HepG2 (cell line): ENCODE data around the gene RAB17. TPM values are rescaled to one million over a fixed set of nuclear protein-coding genes. Genes with fewer than 3 reads are reported as not detected.

Source experiments
- HMG20B ChIP-seq: conservative IDR thresholded peaks from 2 replicates; pipeline ENCODE4 v1.6.1; 2016; ENCODE audit warnings: missing genetic modification reagents, missing compliant biosample characterization
- KAT8 ChIP-seq: IDR thresholded peaks from 2 replicates; pipeline ENCODE4 v1.6.1; 2016; ENCODE audit warnings: missing genetic modification reagents, missing compliant biosample characterization
- KDM1A ChIP-seq: IDR thresholded peaks from 2 replicates; pipeline ENCODE4 v1.6.1; 2016; ENCODE audit warnings: missing compliant biosample characterization
- SALL2 ChIP-seq: sonication (generic); formaldehyde crosslinking; IDR thresholded peaks from 2 replicates; pipeline ENCODE4 v1.8.1; 2023; ENCODE audit warnings: mild to moderate bottlenecking, missing genetic modification reagents, inconsistent platforms
- ZFP36L1 ChIP-seq: sonication (generic); formaldehyde crosslinking; IDR thresholded peaks from 2 replicates; pipeline ENCODE4 v1.8.0; 2022; ENCODE audit warnings: mild to moderate bottlenecking, missing genetic modification reagents, moderate library complexity
- ZNF12 ChIP-seq: sonication (generic); formaldehyde crosslinking; IDR thresholded peaks from 2 replicates; pipeline ENCODE4 v1.5.0; 2020; ENCODE audit warnings: missing genetic modification reagents
- ZNF329 ChIP-seq: sonication (generic); formaldehyde crosslinking; IDR thresholded peaks from 2 replicates; pipeline ENCODE4 v1.9.0; 2021; ENCODE audit warnings: low read depth, mild to moderate bottlenecking, missing genetic modification reagents
- ZNF430 ChIP-seq: sonication (generic); formaldehyde crosslinking; IDR thresholded peaks from 2 replicates; pipeline ENCODE4 v1.9.0; 2021; ENCODE audit warnings: mild to moderate bottlenecking, missing genetic modification reagents
- ZNF605 ChIP-seq: sonication (generic); formaldehyde crosslinking; IDR thresholded peaks from 2 replicates; pipeline ENCODE4 v1.8.0; 2022; ENCODE audit warnings: mild to moderate bottlenecking, missing genetic modification reagents
- ZNF629 ChIP-seq: sonication (generic); formaldehyde crosslinking; conservative IDR thresholded peaks from 2 replicates; pipeline ENCODE4 v1.5.0; 2020; ENCODE audit warnings: missing genetic modification reagents
- ZNF724P ChIP-seq: sonication (generic); formaldehyde crosslinking; IDR thresholded peaks from 2 replicates; pipeline ENCODE4 v1.8.0; 2022; ENCODE audit warnings: missing genetic modification reagents, borderline replicate concordance
- polyA plus RNA-seq, 8 experiments: library from polyadenylated mRNA; depleted of rRNA in 3 of 8; stranded (reverse) in 7 of 8; unstranded in 1 of 8; fragments of >200 nt; fragmentation: Illumina TruSeq in 4 of 8; extraction: Trizol in 4 of 8; gene quantifications; 2 replicates each; pipeline versions ENCODE4 v1.2.1 to v1.2.3, GENCODE V29; 2011 to 2016; ENCODE audit warnings: low read depth in 4 of 8, missing spikeins in 1 of 8, mixed read lengths in 1 of 8; ENCODE audit not compliant: insufficient read depth in 1 of 8
- total RNA-seq, 5 experiments: library from RNA; depleted of rRNA; stranded (reverse); fragments of >200 nt; fragmentation: Illumina TruSeq; extraction: Trizol; gene quantifications; 2 replicates each; pipeline ENCODE4 v1.2.3, GENCODE V29; 2016; ENCODE audit warnings: low read depth in 1 of 5
- TF ChIP-seq, protein P1 (sequence below): sonication (generic); formaldehyde crosslinking; IDR thresholded peaks from 2 replicates; pipeline ENCODE4 v1.4.0; 2020; ENCODE audit warnings: missing genetic modification reagents
- TF ChIP-seq, protein P2 (sequence below): sonication (generic); formaldehyde crosslinking; IDR thresholded peaks from 2 replicates; pipeline ENCODE4 v1.9.0; 2022; ENCODE audit warnings: low read depth, missing genetic modification reagents

RAB17 gene
- total and polyA plus RNA-seq, 2 of the 13 experiments (the other 11 are each of a cell fraction or from before 2014, with no cell fraction given): 68.0 to 124 TPM

DNA sequence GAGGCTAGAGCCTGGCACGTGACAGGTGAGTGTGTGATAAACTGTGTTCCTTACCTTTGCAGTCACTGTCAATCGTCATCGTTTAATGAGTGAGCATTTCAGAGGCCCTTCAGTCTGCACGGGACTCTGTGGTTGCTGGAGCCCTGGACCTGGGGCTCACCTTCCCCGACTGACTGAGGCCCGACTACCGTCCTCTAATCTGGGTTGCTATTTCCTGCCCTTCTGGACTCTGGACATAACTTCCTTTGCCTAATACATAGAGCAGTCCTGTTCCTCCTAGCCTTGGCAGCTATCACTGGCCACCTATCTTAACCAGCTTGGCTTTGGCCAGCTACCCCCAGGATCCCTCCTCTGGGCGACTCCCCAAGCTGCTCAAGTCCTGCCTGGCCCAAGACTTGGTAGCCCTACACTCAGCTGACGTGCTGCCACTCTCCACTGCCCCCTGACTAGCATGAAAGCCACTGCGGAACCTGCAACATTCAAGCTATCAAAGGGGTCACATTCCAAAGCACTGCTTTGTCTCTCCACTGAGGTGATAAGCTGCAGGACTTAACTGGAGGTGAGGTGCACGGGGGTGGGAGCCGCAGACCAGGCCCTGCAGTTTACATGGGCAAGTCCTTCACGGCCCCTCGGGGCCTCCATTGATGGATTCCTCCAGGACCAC lies 11.1 kb upstream of the RAB17 start (continued):
- TF ChIP-seq, protein P1, sequence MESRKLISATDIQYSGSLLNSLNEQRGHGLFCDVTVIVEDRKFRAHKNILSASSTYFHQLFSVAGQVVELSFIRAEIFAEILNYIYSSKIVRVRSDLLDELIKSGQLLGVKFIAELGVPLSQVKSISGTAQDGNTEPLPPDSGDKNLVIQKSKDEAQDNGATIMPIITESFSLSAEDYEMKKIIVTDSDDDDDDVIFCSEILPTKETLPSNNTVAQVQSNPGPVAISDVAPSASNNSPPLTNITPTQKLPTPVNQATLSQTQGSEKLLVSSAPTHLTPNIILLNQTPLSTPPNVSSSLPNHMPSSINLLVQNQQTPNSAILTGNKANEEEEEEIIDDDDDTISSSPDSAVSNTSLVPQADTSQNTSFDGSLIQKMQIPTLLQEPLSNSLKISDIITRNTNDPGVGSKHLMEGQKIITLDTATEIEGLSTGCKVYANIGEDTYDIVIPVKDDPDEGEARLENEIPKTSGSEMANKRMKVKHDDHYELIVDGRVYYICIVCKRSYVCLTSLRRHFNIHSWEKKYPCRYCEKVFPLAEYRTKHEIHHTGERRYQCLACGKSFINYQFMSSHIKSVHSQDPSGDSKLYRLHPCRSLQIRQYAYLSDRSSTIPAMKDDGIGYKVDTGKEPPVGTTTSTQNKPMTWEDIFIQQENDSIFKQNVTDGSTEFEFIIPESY (CRISPR knock-in tag): 0 out of 2 replicates have a peak, but pooled peaks have one; percentile 14
- TF ChIP-seq KAT8 (CRISPR knock-in tag): peak; percentile 76; the same call in 1 of the 2 replicates
- no peak for TF ChIP-seq ZNF329 (CRISPR knock-in tag)
- TF ChIP-seq ZNF605 (CRISPR knock-in tag): peak; percentile 62
- 0 out of 2 replicates have a peak, but pooled peaks have one; percentile 73 for TF ChIP-seq ZFP36L1 (CRISPR knock-in tag)
- 0 out of 2 replicates have a peak, but pooled peaks have one; percentile 48 for TF ChIP-seq SALL2 (CRISPR knock-in tag)
- 0 out of 2 replicates have a peak, but pooled peaks have one; percentile 34 for TF ChIP-seq HMG20B
- no peak for TF ChIP-seq KDM1A
- TF ChIP-seq ZNF629 (CRISPR knock-in tag): 0 out of 2 replicates have a peak, but pooled peaks have one; percentile 57
- peak; percentile 93 for TF ChIP-seq ZNF12 (CRISPR knock-in tag)
- TF ChIP-seq ZNF724P (CRISPR knock-in tag): no peak
- TF ChIP-seq, protein P2, sequence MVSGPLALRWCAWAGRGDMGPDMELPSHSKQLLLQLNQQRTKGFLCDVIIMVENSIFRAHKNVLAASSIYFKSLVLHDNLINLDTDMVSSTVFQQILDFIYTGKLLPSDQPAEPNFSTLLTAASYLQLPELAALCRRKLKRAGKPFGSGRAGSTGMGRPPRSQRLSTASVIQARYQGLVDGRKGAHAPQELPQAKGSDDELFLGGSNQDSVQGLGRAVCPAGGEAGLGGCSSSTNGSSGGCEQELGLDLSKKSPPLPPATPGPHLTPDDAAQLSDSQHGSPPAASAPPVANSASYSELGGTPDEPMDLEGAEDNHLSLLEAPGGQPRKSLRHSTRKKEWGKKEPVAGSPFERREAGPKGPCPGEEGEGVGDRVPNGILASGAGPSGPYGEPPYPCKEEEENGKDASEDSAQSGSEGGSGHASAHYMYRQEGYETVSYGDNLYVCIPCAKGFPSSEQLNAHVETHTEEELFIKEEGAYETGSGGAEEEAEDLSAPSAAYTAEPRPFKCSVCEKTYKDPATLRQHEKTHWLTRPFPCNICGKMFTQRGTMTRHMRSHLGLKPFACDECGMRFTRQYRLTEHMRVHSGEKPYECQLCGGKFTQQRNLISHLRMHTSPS (CRISPR knock-in tag): no peak
- peak; percentile 72; the same call in 1 of the 2 replicates for TF ChIP-seq ZNF430 (CRISPR knock-in tag)
- TF ChIP-seq, all 625 proteins: peak for 237
